Superior temporal gyrus (tissue), 1 donor: ENCODE measurements around the gene IST1.

Experiments
- DNase-seq: peaks from one replicate; pipeline ENCODE4 v3.0.0-alpha.2; 2016; ENCODE audit errors: extremely low spot score

The IST1 gene

DNA sequence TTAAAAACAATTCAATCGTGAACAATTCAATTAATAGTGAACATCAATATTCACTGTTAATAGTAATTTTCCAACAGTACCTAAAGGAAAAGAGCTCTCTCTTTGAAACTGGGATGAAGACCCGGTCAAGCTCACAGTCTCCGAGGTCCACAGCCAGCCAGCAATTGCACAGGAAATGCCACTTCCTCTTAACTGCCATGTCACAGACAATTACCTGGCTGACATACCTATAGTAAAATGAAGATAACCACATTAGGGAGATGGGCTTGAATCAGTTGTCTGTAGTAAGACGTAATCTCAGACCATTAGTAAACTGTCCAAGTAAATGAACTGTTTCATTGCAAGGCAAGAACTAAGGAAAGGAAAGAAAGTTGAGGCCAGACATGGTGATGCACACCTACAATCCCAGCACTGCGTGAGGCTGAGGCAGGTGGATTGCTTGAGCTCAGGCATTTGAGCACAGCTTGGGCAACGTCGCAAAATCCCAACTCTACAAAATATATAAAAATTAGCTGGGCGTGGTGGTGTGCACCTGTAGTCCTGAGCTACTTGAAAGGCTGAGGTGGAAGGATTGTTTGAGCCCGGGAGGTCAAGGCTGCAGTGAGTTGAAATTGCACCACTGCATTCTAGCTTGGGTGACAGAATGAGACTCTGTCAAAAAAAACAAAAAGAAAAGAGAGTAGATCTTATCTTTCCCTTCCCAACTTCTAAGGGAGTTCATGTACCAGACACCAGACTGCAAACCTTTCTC, 68.0 kb downstream of the IST1 start:
- no peak for DNase-seq

DNA sequence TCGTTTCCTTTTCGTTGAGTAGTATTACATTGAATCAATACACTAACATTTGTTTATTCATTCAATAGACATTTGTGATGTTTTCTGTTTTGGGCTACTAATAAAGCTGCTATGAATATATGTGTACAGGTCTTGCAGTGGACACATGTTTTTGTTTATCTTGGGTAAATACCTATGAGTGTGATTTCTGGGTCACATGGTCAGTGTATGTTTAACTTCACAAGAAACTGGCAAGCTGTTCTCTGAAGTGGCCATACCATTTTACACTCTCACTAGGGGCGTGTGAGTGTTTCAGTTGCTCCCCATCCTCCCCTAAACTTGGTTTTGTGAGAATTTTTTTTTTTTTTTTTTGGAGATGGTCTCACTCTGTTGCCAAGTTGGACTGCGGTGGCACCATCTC, 69.9 kb downstream of the IST1 start:
- no peak for DNase-seq

DNA sequence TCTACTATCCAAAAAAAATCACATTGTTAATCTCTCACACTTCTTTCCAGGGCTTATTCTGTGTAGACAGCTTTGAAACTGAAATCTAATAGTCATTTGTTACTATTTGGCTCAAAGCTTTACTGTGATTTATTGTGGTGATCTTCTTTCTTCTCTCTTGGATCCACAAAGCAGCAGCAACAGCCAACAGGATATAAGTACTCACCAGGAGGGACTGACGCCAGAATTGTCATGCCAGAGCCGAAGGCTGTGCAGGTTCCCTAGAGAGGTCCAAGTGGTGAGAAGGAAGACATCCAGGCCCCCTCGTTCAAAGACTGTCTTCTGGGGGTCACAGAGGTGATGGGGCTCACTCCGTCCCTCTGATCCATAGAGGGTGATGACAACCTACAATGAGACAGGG, 71.6 kb downstream of the IST1 start:
- no peak for DNase-seq

- no peak for DNase-seq
Observed at GRCh38 chr16:71969353-71969752, 74.0 kb downstream of the IST1 start.

DNA sequence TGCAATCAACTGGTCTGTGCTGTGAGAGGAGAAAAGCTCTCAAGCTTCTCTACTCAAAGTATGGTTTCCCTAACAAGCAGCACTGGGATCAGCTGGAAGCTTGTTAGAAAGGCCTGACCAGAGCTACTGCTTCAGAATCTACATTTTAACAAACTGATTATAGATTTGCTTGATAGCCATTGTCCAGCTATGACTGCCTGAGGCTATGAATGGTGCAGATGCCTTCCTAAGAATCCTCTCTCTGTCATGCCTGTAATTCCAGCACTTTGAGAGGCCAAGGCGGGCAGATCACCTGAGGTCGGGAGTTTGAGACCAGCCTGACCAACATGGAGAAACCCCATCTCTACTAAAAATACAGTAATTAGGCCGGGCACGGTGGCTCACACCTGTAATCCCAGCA, 76.2 kb downstream of the IST1 start:
- DNase-seq = no peak

DNA sequence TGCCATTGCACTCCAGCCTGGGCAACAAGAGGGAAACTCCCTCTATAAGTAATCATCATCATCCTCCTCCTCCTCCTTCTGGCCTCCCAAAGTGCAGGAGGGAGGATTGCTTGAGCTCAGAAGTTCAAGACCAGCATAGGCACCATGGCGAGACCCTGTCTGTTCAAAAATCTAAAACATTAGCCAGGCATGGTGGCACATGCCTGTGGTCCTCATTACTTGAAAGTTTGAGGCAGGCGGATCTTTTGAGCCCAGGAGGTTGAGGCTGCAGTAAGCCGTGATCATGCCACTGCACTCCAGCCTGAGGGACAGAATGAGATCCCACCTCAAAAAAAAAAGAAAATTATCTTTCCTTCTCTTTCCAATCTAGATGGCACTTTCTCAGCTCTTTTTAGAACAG, 77.0 kb downstream of the IST1 start:
- DNase-seq = no peak

- DNase-seq = no peak
Observed at GRCh38 chr16:71973001-71973400, 77.7 kb downstream of the IST1 start.

DNA sequence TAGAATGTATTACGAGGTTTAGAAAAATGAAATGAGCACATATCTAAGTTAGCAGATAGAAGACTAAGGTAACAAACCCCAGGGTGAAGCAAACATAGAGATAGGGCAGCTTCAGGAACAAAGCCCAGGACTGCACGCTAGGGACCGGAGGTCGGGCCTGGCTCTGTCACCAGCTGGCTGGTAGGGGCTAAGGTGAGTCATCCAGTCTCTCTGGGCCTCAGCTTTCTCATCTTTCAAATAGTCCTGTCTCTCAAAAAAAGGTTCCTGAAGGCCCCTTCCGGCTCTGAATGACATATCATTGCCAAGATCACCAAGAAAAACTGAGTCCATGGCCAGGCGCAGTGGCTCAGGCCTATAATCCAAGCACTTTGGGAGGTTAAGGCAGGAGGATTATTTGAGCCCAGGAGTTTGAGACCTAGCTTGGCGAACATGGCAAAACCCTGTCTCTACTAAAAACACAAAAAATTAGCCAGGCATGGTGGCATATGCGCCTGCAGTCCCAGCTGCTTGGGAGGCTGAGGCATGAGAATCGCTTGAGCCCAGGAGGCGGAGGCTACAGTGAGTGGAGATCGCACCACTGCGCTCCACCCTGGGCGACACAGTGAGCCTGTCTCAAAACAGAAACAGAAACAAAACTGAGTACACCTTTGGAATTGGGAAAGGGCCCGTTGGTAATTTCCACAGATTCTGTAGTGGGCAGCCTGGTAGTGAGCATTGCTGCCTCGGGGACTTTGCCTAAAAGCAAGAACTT, 78.9 kb downstream of the IST1 start:
- no peak for DNase-seq
